GM10266 (cell line): ENCODE results near the gene FGR.
A peak's percentile ranks its signal among the peaks of the same experiment; 100 is the strongest.

Experiments used
- DNase-seq: peaks from one replicate; pipeline ENCODE4 v3.0.0; 2012; ENCODE audit errors: extremely low spot score
- CTCF ChIP-seq: IDR thresholded peaks from 2 replicates; pipeline ENCODE4 v1.5.1; 2012; ENCODE audit warnings: mild to moderate bottlenecking, low read depth; ENCODE audit not compliant: control insufficient read depth, insufficient read depth; ENCODE audit errors: missing control alignments

FGR gene

GRCh38 chr1:27611450-27611849, 23.5 kb downstream of the FGR start:
- no peak for DNase-seq
- TF ChIP-seq CTCF, result no peak

GRCh38 chr1:27609618-27610240, 25.3 kb downstream of the FGR start:
- no peak for TF ChIP-seq CTCF
- no peak for DNase-seq

- no peak for TF ChIP-seq CTCF
- no peak for DNase-seq
Observed at GRCh38 chr1:27609210-27609555, 25.8 kb downstream of the FGR start.

- no peak for TF ChIP-seq CTCF
- DNase-seq, result no peak
Observed at GRCh38 chr1:27607239-27607804, 27.7 kb downstream of the FGR start.

- no peak for TF ChIP-seq CTCF
- DNase-seq, result no peak
Observed at GRCh38 chr1:27606708-27607238, 28.2 kb downstream of the FGR start.

- peak; percentile 71 for DNase-seq
- TF ChIP-seq CTCF, result peak; percentile 89
Observed at GRCh38 chr1:27605796-27606707, 28.9 kb downstream of the FGR start.
